ENCODE data around the gene BCAN.

Gene BCAN

DNA sequence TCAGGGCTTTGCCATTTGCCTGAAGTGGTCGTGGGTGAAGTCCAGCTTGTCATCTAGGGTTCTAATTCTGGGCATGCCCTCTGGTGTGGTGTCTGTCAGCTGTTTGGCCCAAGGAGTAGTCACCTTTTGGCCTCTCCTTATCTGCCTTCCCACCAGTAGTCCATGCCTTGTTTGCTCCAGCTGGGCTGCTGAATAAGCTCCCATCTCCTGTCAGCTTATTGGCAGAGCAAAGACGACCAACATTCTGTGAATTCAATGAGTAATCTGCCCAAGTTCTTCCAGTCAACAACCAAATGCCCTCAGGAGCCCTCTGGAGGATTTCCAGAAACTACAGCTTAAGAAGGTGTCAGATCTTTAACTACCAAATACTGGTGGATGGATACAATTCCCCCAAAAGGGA, 7.0 kb downstream of the BCAN start:
- TF ChIP-seq POLR2AphosphoS5 (IDR thresholded peaks at IDR 0.05; ENCODE audit: low read depth, low read length): no peak
- TF ChIP-seq, protein P1, sequence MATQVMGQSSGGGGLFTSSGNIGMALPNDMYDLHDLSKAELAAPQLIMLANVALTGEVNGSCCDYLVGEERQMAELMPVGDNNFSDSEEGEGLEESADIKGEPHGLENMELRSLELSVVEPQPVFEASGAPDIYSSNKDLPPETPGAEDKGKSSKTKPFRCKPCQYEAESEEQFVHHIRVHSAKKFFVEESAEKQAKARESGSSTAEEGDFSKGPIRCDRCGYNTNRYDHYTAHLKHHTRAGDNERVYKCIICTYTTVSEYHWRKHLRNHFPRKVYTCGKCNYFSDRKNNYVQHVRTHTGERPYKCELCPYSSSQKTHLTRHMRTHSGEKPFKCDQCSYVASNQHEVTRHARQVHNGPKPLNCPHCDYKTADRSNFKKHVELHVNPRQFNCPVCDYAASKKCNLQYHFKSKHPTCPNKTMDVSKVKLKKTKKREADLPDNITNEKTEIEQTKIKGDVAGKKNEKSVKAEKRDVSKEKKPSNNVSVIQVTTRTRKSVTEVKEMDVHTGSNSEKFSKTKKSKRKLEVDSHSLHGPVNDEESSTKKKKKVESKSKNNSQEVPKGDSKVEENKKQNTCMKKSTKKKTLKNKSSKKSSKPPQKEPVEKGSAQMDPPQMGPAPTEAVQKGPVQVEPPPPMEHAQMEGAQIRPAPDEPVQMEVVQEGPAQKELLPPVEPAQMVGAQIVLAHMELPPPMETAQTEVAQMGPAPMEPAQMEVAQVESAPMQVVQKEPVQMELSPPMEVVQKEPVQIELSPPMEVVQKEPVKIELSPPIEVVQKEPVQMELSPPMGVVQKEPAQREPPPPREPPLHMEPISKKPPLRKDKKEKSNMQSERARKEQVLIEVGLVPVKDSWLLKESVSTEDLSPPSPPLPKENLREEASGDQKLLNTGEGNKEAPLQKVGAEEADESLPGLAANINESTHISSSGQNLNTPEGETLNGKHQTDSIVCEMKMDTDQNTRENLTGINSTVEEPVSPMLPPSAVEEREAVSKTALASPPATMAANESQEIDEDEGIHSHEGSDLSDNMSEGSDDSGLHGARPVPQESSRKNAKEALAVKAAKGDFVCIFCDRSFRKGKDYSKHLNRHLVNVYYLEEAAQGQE (IDR thresholded peaks at IDR 0.05; ENCODE audit: insufficient read depth in 1 of 2, low read depth in 2 of 2, low read length in 2 of 2): no peak
- no peak for TF ChIP-seq FOXP2 (optimal IDR thresholded peaks at IDR 0.05; ENCODE audit: borderline replicate concordance, extremely low read depth, extremely low read length, insufficient read depth)
- TF ChIP-seq TAF1 (IDR thresholded peaks at IDR 0.05; ENCODE audit: borderline replicate concordance, insufficient read depth, low read length): no peak

DNA sequence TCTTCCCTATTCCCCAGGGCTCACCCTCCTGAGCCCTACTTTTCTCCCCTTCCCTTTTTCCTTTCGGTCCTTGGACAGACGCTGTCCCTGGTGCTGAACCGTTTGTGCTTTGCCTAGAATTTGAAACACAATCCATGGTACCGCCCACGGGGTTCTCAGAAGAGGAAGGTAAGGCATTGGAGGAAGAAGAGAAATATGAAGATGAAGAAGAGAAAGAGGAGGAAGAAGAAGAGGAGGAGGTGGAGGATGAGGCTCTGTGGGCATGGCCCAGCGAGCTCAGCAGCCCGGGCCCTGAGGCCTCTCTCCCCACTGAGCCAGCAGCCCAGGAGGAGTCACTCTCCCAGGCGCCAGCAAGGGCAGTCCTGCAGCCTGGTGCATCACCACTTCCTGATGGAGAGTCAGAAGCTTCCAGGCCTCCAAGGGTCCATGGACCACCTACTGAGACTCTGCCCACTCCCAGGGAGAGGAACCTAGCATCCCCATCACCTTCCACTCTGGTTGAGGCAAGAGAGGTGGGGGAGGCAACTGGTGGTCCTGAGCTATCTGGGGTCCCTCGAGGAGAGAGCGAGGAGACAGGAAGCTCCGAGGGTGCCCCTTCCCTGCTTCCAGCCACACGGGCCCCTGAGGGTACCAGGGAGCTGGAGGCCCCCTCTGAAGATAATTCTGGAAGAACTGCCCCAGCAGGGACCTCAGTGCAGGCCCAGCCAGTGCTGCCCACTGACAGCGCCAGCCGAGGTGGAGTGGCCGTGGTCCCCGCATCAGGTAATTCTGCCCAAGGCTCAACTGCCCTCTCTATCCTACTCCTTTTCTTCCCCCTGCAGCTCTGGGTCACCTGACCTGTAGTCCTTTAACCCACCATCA, 10.4 kb downstream of the BCAN start:
- TF ChIP-seq POLR2AphosphoS5 (IDR thresholded peaks at IDR 0.05; ENCODE audit: low read depth, low read length): no peak
- TF ChIP-seq, protein P1 (IDR thresholded peaks at IDR 0.05; ENCODE audit: insufficient read depth in 1 of 2, low read depth in 2 of 2, low read length in 2 of 2): peak; percentile 90 to 95

DNA sequence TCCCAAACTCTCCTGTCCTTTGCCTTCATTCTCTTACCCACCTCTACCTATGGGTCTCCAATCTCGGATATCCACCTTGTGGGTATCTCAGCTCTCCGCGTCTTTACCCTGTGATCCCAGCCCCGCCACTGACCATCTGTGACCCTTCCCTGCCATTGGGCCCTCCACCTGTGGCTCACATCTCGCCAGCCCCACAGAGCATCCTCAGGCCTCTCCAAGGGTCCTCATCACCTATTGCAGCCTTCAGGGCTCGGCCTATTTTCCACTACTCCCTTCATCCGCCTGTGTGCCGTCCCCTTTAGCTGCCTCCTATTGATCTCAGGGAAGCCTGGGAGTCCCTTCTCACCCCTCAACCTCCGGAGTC, 11.1 kb downstream of the BCAN start:
- TF ChIP-seq TAF1 (IDR thresholded peaks at IDR 0.05; ENCODE audit: borderline replicate concordance, insufficient read depth, low read length): no peak
- no peak for TF ChIP-seq FOXP2 (optimal IDR thresholded peaks at IDR 0.05; ENCODE audit: borderline replicate concordance, extremely low read depth, extremely low read length, insufficient read depth)
- TF ChIP-seq, protein P1 (IDR thresholded peaks at IDR 0.05; ENCODE audit: insufficient read depth in 1 of 2, low read depth in 2 of 2, low read length in 2 of 2): 0 out of 4 replicates have a peak, but pooled peaks of 1 of the 2 experiments have one; percentile 13
- no peak for TF ChIP-seq POLR2AphosphoS5 (IDR thresholded peaks at IDR 0.05; ENCODE audit: low read depth, low read length)
- no peak for TF ChIP-seq SIN3A (IDR thresholded peaks at IDR 0.05; ENCODE audit: borderline replicate concordance, insufficient read depth, low read length)

DNA sequence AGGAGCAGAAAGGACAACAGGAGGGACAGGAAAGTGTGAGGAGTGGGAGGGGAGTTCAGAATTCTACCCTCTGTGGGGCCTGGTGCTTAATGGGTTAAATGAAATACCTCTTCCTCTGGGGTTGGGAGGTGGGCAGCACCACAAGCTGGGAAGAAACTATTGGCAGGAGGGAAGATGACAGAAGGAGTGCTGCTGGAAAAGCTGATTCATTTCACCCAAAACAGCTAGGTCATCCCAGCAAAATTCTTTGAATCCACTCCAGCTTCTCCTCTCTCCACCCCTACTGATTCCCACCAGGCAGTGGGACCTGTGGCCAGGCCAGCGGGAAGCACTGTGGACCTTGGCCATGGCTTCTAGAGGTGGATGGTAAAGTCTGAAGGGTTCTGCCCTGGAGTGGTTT, 12.8 kb downstream of the BCAN start:
- no peak for TF ChIP-seq FOXP2 (optimal IDR thresholded peaks at IDR 0.05; ENCODE audit: borderline replicate concordance, extremely low read depth, extremely low read length, insufficient read depth)
- no peak for TF ChIP-seq POLR2AphosphoS5 (IDR thresholded peaks at IDR 0.05; ENCODE audit: low read depth, low read length)
- TF ChIP-seq SIN3A (IDR thresholded peaks at IDR 0.05; ENCODE audit: borderline replicate concordance, insufficient read depth, low read length): no peak
- TF ChIP-seq, protein P1 (IDR thresholded peaks at IDR 0.05; ENCODE audit: insufficient read depth in 1 of 2, low read depth in 2 of 2, low read length in 2 of 2): no peak
- no peak for TF ChIP-seq TAF1 (IDR thresholded peaks at IDR 0.05; ENCODE audit: borderline replicate concordance, insufficient read depth, low read length)
